HL-60 (cell line): ENCODE results near the gene CYB561D2.

Experiments
- DNase-seq, 2 experiments: peaks; one replicate each; pipeline ENCODE4 v3.0.0-alpha.2; 2010 to 2020; ENCODE audit warnings: low read depth in 1 of 2, low spot score in 1 of 2
- H3K27ac ChIP-seq: fragments of 250-450 bp; sonication (Bioruptor Pico); replicated peaks from 2 replicates; pipeline ENCODE4 v1.5.1; 2020; ENCODE audit warnings: mild to moderate bottlenecking, moderate library complexity
- H3K27me3 ChIP-seq: fragments of 250-450 bp; sonication (Bioruptor Pico); 2 replicates; pipeline ENCODE4 v1.5.1; 2021; ENCODE audit warnings: mild to moderate bottlenecking, moderate library complexity; ENCODE audit not compliant: insufficient read depth, poor library complexity, severe bottlenecking
- H3K4me3 ChIP-seq: replicated peaks from 2 replicates; pipeline ENCODE4 v1.5.1; 2011; ENCODE audit warnings: mild to moderate bottlenecking, control low read depth, low read length; ENCODE audit not compliant: insufficient read depth
- CTCF ChIP-seq: IDR thresholded peaks from one replicate; pipeline ENCODE4 v1.5.1; 2011; ENCODE audit warnings: low read length, control low read depth, inconsistent platforms; ENCODE audit not compliant: insufficient read depth
- GABPA ChIP-seq: IDR thresholded peaks from 2 replicates; pipeline ENCODE4 v1.6.1; 2012; ENCODE audit warnings: low read depth
- POLR2AphosphoS5 ChIP-seq: IDR thresholded peaks from 2 replicates; pipeline ENCODE4 v1.6.1; 2012; ENCODE audit warnings: low read depth
- SPI1 ChIP-seq: IDR thresholded peaks from 2 replicates; pipeline ENCODE4 v1.6.1; 2012; ENCODE audit warnings: low read depth, mild to moderate bottlenecking, borderline replicate concordance
- TF ChIP-seq, protein P1 (sequence below): IDR thresholded peaks from 2 replicates; pipeline ENCODE4 v1.6.1; 2012; ENCODE audit warnings: low read depth; ENCODE audit not compliant: insufficient replicate concordance

CYB561D2 gene

GRCh38 chr3:50388016-50388719 is 37.5 kb downstream of the CYB561D2 start:
- H3K27me3 ChIP-seq: peaks cover 3% of the 10 kb centered on the region
- no peak overlapping the region for H3K4me3 ChIP-seq
- peak in 1 of 2 experiments; percentile 8 for DNase-seq
- H3K27ac ChIP-seq: no peak overlapping the region
- TF ChIP-seq POLR2AphosphoS5 (no peak), CTCF (peak; percentile 14)

DNA sequence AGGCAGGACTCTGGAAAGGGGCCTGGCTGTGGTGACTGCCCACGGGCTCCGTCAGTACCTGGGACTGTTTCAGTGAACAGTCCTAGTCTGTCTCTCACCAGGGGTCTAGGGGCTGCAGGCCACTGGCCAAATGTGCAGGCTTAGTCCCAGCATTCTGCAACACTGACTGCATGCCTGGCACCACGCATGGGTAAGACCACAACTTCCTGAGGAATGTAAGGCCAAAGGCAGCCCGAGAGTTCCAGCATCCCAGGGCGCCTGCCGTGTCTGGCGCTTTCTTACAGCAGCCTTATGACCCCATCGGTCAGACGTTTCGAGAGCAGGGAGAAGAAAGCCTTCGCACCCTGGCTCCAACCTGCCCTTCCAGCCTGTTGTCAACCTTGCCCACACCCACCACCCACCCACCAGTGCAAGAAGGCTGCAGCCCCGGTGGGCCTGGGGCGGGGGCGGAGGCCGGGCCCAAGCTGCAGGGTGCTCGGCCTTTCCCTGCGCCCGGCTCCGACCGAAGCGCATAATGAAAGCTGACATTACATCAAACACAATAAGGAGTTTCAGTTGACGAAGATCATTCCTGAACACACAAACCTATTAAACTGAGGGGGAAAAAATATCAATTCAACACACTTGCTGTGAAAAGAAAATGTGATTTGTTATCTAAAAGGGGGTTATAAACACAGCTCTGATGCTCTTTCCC is 38.2 kb downstream of the CYB561D2 start:
- no peak for DNase-seq
- Histone ChIP-seq H3K4me3 (no peak overlapping the region), H3K27ac (no peak overlapping the region), H3K27me3 (peaks cover 3% of the 10 kb centered on the region)
- TF ChIP-seq POLR2AphosphoS5 (no peak), GABPA (no peak), CTCF (no peak), SPI1 (no peak)
- TF ChIP-seq, protein P1, sequence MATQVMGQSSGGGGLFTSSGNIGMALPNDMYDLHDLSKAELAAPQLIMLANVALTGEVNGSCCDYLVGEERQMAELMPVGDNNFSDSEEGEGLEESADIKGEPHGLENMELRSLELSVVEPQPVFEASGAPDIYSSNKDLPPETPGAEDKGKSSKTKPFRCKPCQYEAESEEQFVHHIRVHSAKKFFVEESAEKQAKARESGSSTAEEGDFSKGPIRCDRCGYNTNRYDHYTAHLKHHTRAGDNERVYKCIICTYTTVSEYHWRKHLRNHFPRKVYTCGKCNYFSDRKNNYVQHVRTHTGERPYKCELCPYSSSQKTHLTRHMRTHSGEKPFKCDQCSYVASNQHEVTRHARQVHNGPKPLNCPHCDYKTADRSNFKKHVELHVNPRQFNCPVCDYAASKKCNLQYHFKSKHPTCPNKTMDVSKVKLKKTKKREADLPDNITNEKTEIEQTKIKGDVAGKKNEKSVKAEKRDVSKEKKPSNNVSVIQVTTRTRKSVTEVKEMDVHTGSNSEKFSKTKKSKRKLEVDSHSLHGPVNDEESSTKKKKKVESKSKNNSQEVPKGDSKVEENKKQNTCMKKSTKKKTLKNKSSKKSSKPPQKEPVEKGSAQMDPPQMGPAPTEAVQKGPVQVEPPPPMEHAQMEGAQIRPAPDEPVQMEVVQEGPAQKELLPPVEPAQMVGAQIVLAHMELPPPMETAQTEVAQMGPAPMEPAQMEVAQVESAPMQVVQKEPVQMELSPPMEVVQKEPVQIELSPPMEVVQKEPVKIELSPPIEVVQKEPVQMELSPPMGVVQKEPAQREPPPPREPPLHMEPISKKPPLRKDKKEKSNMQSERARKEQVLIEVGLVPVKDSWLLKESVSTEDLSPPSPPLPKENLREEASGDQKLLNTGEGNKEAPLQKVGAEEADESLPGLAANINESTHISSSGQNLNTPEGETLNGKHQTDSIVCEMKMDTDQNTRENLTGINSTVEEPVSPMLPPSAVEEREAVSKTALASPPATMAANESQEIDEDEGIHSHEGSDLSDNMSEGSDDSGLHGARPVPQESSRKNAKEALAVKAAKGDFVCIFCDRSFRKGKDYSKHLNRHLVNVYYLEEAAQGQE: no peak

- TF ChIP-seq GABPA (no peak), SPI1 (no peak), POLR2AphosphoS5 (no peak)
- TF ChIP-seq, protein P1: no peak
- Histone ChIP-seq H3K27ac (no peak overlapping the region), H3K27me3 (peaks cover 3% of the 10 kb centered on the region), H3K4me3 (no peak overlapping the region)
- no peak for DNase-seq
These were observed 38.7 kb downstream of the CYB561D2 start for GRCh38 chr3:50389414-50389767.

- H3K27ac ChIP-seq: no peak overlapping the region
- H3K4me3 ChIP-seq: no peak overlapping the region
- no peak for DNase-seq
- H3K27me3 ChIP-seq: no peaks in the 10 kb centered on the region
- TF ChIP-seq POLR2AphosphoS5 (no peak), SPI1 (no peak)
- TF ChIP-seq, protein P1: no peak
These were observed 40.0 kb downstream of the CYB561D2 start for GRCh38 chr3:50390508-50391224.
